Mammary epithelial cell (primary cell): ENCODE data around the gene BBC3.

Experiments
- CTCF ChIP-seq, 2 donors: IDR thresholded peaks in 1 of 2; conservative IDR thresholded peaks in 1 of 2; 2 replicates each; pipeline ENCODE4 v1.5.1; 2011 to 2012; ENCODE audit warnings: inconsistent platforms in 2 of 2, low read length in 2 of 2, mild to moderate bottlenecking in 2 of 2, control low read depth in 1 of 2, low read depth in 1 of 2; ENCODE audit not compliant: insufficient read depth in 1 of 2; ENCODE audit errors: extremely low read depth in 1 of 2
- EZH2 ChIP-seq: IDR thresholded peaks from 2 replicates; pipeline ENCODE4 v1.6.1; 2012; ENCODE audit warnings: low read length, inconsistent platforms, borderline replicate concordance

DNA sequence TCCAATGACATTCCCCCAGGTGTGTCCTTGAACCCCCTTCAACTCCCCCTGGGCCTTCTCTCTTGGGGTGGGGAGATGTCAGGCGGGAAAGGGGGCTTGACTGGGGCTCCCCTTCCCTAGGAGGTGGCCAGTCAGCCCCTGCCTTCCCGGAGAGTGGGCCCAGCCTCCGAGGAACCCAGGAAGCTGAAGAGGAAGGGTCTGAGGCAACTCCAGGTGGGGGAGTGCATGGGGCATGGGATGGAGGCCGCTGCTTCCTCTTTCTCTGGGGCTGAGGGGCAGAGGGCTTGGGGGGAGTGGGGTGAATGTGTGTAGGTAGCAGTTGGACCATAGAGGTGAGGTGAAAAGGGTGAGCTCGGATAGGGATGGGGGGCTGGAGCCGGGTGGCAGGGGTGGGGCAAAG lies 41.0 kb upstream of the BBC3 start:
- TF ChIP-seq EZH2 = no peak
- no peak for TF ChIP-seq CTCF (conservative IDR thresholded peaks at IDR 0.05 in 1 of 2, IDR thresholded peaks at IDR 0.05 in 1 of 2; ENCODE audit: extremely low read depth in 1 of 2, insufficient read depth in 1 of 2, low read depth in 1 of 2, low read length in 2 of 2)
